Measurements from ENCODE around the gene SHB.

The SHB gene

GRCh38 chr9:37936965-37937364, 132.1 kb downstream of the SHB start:
- no peak overlapping the region for H2AK5ac ChIP-seq (ENCODE audit: low read length)
- no peak overlapping the region for H4K12ac ChIP-seq (ENCODE audit: low read depth, low read length)
- H3K9ac ChIP-seq (ENCODE audit: low read length): no peak overlapping the region
- no peak overlapping the region for H3K18ac ChIP-seq (ENCODE audit: low read length)
- H3K4me3 ChIP-seq (ENCODE audit: low read depth, low read length): no peak overlapping the region
- peak overlapping the region; percentile 55 for H2BK120ac ChIP-seq (ENCODE audit: insufficient read depth, low read length, poor library complexity)
- WGBS (ENCODE audit: extremely low coverage, insufficient coverage, insufficient read length): no CpG with 5 or more reads among the region's 4 CpGs
- H3K36me3 ChIP-seq (ENCODE audit: control insufficient read depth in 1 of 2, insufficient read depth in 2 of 2, low read length in 2 of 2): peaks cover 15 to 30% of the 10 kb centered on the region in 2 experiments
- peaks cover 30 to 39% of the 10 kb centered on the region in 2 experiments for H3K4me1 ChIP-seq (ENCODE audit: control insufficient read depth in 1 of 2, insufficient read depth in 2 of 2, low read length in 2 of 2)
- H4K91ac ChIP-seq (ENCODE audit: low read depth, low read length): no peak overlapping the region
- H3K9me3 ChIP-seq (ENCODE audit: insufficient read depth, low read depth, low read length): no peaks in the 10 kb centered on the region
- H2AFZ ChIP-seq (ENCODE audit: insufficient read depth, low read length, poor library complexity): no peak overlapping the region
- H2BK5ac ChIP-seq (ENCODE audit: low read depth, low read length, poor library complexity): peak overlapping the region; percentile 45
- H3K14ac ChIP-seq (ENCODE audit: low read length): no peak overlapping the region
- H3K27me3 ChIP-seq (ENCODE audit: insufficient read depth, low read length): no peaks in the 10 kb centered on the region
- peak; percentile 76 to 78 for DNase-seq
- no peak overlapping the region for H3K4me2 ChIP-seq (ENCODE audit: low read length)
- no peak overlapping the region for H3K4ac ChIP-seq (ENCODE audit: low read depth, low read length)
- H3K27ac ChIP-seq (ENCODE audit: low read depth, low read length): peak overlapping the region; percentile 64
- H3K79me1 ChIP-seq (ENCODE audit: low read length): peaks cover 30% of the 10 kb centered on the region
- H3K23ac ChIP-seq (ENCODE audit: low read length): no peak overlapping the region
- H2BK12ac ChIP-seq (ENCODE audit: low read length): peak overlapping the region; percentile 15
- H3K79me2 ChIP-seq (ENCODE audit: control insufficient read depth, insufficient read depth, low read length, poor library complexity): peaks cover 6% of the 10 kb centered on the region
- H4K8ac ChIP-seq (ENCODE audit: low read depth, low read length): no peak overlapping the region

- Histone ChIP-seq H3K4me3 (ENCODE audit: low read depth, low read length) (no peak overlapping the region), H3K23ac (ENCODE audit: low read length) (no peak overlapping the region), H2AFZ (ENCODE audit: insufficient read depth, low read length, poor library complexity) (no peak overlapping the region), H3K4ac (ENCODE audit: low read depth, low read length) (no peak overlapping the region), H2BK5ac (ENCODE audit: low read depth, low read length, poor library complexity) (no peak overlapping the region), H3K4me2 (ENCODE audit: low read length) (no peak overlapping the region), H2BK12ac (ENCODE audit: low read length) (no peak overlapping the region), H4K12ac (ENCODE audit: low read depth, low read length) (no peak overlapping the region), H3K18ac (ENCODE audit: low read length) (no peak overlapping the region), H2BK120ac (ENCODE audit: insufficient read depth, low read length, poor library complexity) (no peak overlapping the region), H4K91ac (ENCODE audit: low read depth, low read length) (no peak overlapping the region), H3K27me3 (ENCODE audit: insufficient read depth, low read length) (no peaks in the 10 kb centered on the region), H3K9me3 (ENCODE audit: insufficient read depth, low read depth, low read length) (no peaks in the 10 kb centered on the region), H3K4me1 (ENCODE audit: control insufficient read depth in 1 of 2, insufficient read depth in 2 of 2, low read length in 2 of 2) (peaks cover 27 to 35% of the 10 kb centered on the region in 2 experiments), H2AK5ac (ENCODE audit: low read length) (no peak overlapping the region), H3K27ac (ENCODE audit: low read depth, low read length) (peak overlapping the region; percentile 64), H3K79me2 (ENCODE audit: control insufficient read depth, insufficient read depth, low read length, poor library complexity) (peaks cover 5% of the 10 kb centered on the region), H3K36me3 (ENCODE audit: control insufficient read depth in 1 of 2, insufficient read depth in 2 of 2, low read length in 2 of 2) (peaks cover 13 to 25% of the 10 kb centered on the region in 2 experiments), H4K8ac (ENCODE audit: low read depth, low read length) (no peak overlapping the region), H3K14ac (ENCODE audit: low read length) (no peak overlapping the region), H3K79me1 (ENCODE audit: low read length) (peaks cover 28% of the 10 kb centered on the region), H3K9ac (ENCODE audit: low read length) (no peak overlapping the region)
- WGBS (ENCODE audit: extremely low coverage, insufficient coverage, insufficient read length): no CpG with 5 or more reads among the region's 5 CpGs
- DNase-seq: no peak
These were observed 132.7 kb downstream of the SHB start for GRCh38 chr9:37936376-37936775.

- H3K27me3 ChIP-seq (ENCODE audit: insufficient read depth, low read length): no peaks in the 10 kb centered on the region
- H3K4me3 ChIP-seq (ENCODE audit: low read depth, low read length): no peak overlapping the region
- no peak overlapping the region for H3K9ac ChIP-seq (ENCODE audit: low read length)
- peak overlapping the region; percentile 42 for H2AK5ac ChIP-seq (ENCODE audit: low read length)
- H2BK5ac ChIP-seq (ENCODE audit: low read depth, low read length, poor library complexity): no peak overlapping the region
- peaks cover 12 to 17% of the 10 kb centered on the region in 2 experiments for H3K36me3 ChIP-seq (ENCODE audit: control insufficient read depth in 1 of 2, insufficient read depth in 2 of 2, low read length in 2 of 2)
- no peak overlapping the region for H2AFZ ChIP-seq (ENCODE audit: insufficient read depth, low read length, poor library complexity)
- H4K8ac ChIP-seq (ENCODE audit: low read depth, low read length): no peak overlapping the region
- H3K18ac ChIP-seq (ENCODE audit: low read length): peak overlapping the region; percentile 45
- peak overlapping the region; percentile 14 for H2BK120ac ChIP-seq (ENCODE audit: insufficient read depth, low read length, poor library complexity)
- no peak overlapping the region for H4K91ac ChIP-seq (ENCODE audit: low read depth, low read length)
- peaks cover 24% of the 10 kb centered on the region for H3K79me1 ChIP-seq (ENCODE audit: low read length)
- H3K4me2 ChIP-seq (ENCODE audit: low read length): no peak overlapping the region
- no peak overlapping the region for H2BK12ac ChIP-seq (ENCODE audit: low read length)
- no peak overlapping the region for H3K14ac ChIP-seq (ENCODE audit: low read length)
- H4K12ac ChIP-seq (ENCODE audit: low read depth, low read length): no peak overlapping the region
- H3K27ac ChIP-seq (ENCODE audit: low read depth, low read length): no peak overlapping the region
- H3K9me3 ChIP-seq (ENCODE audit: insufficient read depth, low read depth, low read length): no peaks in the 10 kb centered on the region
- DNase-seq: no peak
- peaks cover 29 to 36% of the 10 kb centered on the region in 2 experiments for H3K4me1 ChIP-seq (ENCODE audit: control insufficient read depth in 1 of 2, insufficient read depth in 2 of 2, low read length in 2 of 2)
- no peak overlapping the region for H3K4ac ChIP-seq (ENCODE audit: low read depth, low read length)
- WGBS (ENCODE audit: extremely low coverage, insufficient coverage, insufficient read length): no CpG with 5 or more reads among the region's 14 CpGs
- H3K79me2 ChIP-seq (ENCODE audit: control insufficient read depth, insufficient read depth, low read length, poor library complexity): peaks cover 5% of the 10 kb centered on the region
- H3K23ac ChIP-seq (ENCODE audit: low read length): no peak overlapping the region
These were observed 133.9 kb downstream of the SHB start for GRCh38 chr9:37935096-37935495.

DNA sequence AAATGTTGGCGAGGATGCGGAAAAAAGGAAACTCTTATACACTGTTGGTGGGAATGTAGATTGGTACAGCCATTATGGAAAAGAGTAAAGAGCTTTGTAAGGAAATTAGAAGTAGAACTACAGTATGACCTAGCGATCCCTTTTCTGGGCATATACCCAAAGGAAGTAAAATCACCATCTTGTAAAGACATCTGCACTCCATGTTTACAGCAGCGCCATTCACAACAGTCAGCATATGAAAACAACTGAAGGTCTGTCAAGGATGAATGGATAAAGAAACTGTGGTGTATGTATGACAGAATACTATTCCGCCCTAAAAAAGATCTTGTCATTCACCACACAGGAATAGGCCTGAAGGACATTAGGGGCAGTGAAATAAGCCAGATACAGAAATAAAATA, 137.4 kb downstream of the SHB start:
- peaks cover 14 to 24% of the 10 kb centered on the region in 2 experiments for H3K4me1 ChIP-seq (ENCODE audit: control insufficient read depth in 1 of 2, insufficient read depth in 2 of 2, low read length in 2 of 2)
- H3K79me1 ChIP-seq (ENCODE audit: low read length): peaks cover 5% of the 10 kb centered on the region
- no peak overlapping the region for H2BK5ac ChIP-seq (ENCODE audit: low read depth, low read length, poor library complexity)
- no peak overlapping the region for H4K91ac ChIP-seq (ENCODE audit: low read depth, low read length)
- H3K79me2 ChIP-seq (ENCODE audit: control insufficient read depth, insufficient read depth, low read length, poor library complexity): no peaks in the 10 kb centered on the region
- no peak overlapping the region for H3K4ac ChIP-seq (ENCODE audit: low read depth, low read length)
- H3K9ac ChIP-seq (ENCODE audit: low read length): no peak overlapping the region
- no peak overlapping the region for H3K4me2 ChIP-seq (ENCODE audit: low read length)
- WGBS (ENCODE audit: extremely low coverage, insufficient coverage, insufficient read length): no CpG with 5 or more reads among the region's 5 CpGs
- H2BK120ac ChIP-seq (ENCODE audit: insufficient read depth, low read length, poor library complexity): no peak overlapping the region
- no peak overlapping the region for H3K14ac ChIP-seq (ENCODE audit: low read length)
- H3K18ac ChIP-seq (ENCODE audit: low read length): no peak overlapping the region
- H2BK12ac ChIP-seq (ENCODE audit: low read length): no peak overlapping the region
- no peak for DNase-seq
- no peak overlapping the region for H3K23ac ChIP-seq (ENCODE audit: low read length)
- H4K12ac ChIP-seq (ENCODE audit: low read depth, low read length): no peak overlapping the region
- H3K36me3 ChIP-seq (ENCODE audit: control insufficient read depth in 1 of 2, insufficient read depth in 2 of 2, low read length in 2 of 2): peaks cover 27 to 31% of the 10 kb centered on the region in 2 experiments
- no peaks in the 10 kb centered on the region for H3K9me3 ChIP-seq (ENCODE audit: insufficient read depth, low read depth, low read length)
- H2AK5ac ChIP-seq (ENCODE audit: low read length): no peak overlapping the region
- H3K27ac ChIP-seq (ENCODE audit: low read depth, low read length): no peak overlapping the region
- H3K4me3 ChIP-seq (ENCODE audit: low read depth, low read length): no peak overlapping the region
- H3K27me3 ChIP-seq (ENCODE audit: insufficient read depth, low read length): no peaks in the 10 kb centered on the region
- H2AFZ ChIP-seq (ENCODE audit: insufficient read depth, low read length, poor library complexity): no peak overlapping the region
- H4K8ac ChIP-seq (ENCODE audit: low read depth, low read length): no peak overlapping the region
